HL-60 (cell line): ENCODE data around the gene PCDHA6.
"Not testable (repeated sequence)": the region's sequence is repeated elsewhere in the genome, so short reads cannot be mapped to it uniquely, and the experiment has no call there.

Source experiments
- DNase-seq, 2 experiments: peaks; one replicate each; pipeline ENCODE4 v3.0.0-alpha.2; 2010 to 2020; ENCODE audit warnings: low read depth in 1 of 2, low spot score in 1 of 2
- H3K27ac ChIP-seq: fragments of 250-450 bp; sonication (Bioruptor Pico); replicated peaks from 2 replicates; pipeline ENCODE4 v1.5.1; 2020; ENCODE audit warnings: mild to moderate bottlenecking, moderate library complexity
- H3K27me3 ChIP-seq: fragments of 250-450 bp; sonication (Bioruptor Pico); 2 replicates; pipeline ENCODE4 v1.5.1; 2021; ENCODE audit warnings: mild to moderate bottlenecking, moderate library complexity; ENCODE audit not compliant: insufficient read depth, poor library complexity, severe bottlenecking
- H3K4me3 ChIP-seq: replicated peaks from 2 replicates; pipeline ENCODE4 v1.5.1; 2011; ENCODE audit warnings: mild to moderate bottlenecking, control low read depth, low read length; ENCODE audit not compliant: insufficient read depth
- GABPA ChIP-seq: IDR thresholded peaks from 2 replicates; pipeline ENCODE4 v1.6.1; 2012; ENCODE audit warnings: low read depth
- POLR2AphosphoS5 ChIP-seq: IDR thresholded peaks from 2 replicates; pipeline ENCODE4 v1.6.1; 2012; ENCODE audit warnings: low read depth
- SPI1 ChIP-seq: IDR thresholded peaks from 2 replicates; pipeline ENCODE4 v1.6.1; 2012; ENCODE audit warnings: low read depth, mild to moderate bottlenecking, borderline replicate concordance
- TF ChIP-seq, protein P1 (sequence below): IDR thresholded peaks from 2 replicates; pipeline ENCODE4 v1.6.1; 2012; ENCODE audit warnings: low read depth; ENCODE audit not compliant: insufficient replicate concordance
- TF ChIP-seq, protein P2 (sequence below): IDR thresholded peaks from one replicate; pipeline ENCODE4 v1.5.1; 2011; ENCODE audit warnings: low read length, control low read depth, inconsistent platforms; ENCODE audit not compliant: insufficient read depth

Gene PCDHA6

DNA sequence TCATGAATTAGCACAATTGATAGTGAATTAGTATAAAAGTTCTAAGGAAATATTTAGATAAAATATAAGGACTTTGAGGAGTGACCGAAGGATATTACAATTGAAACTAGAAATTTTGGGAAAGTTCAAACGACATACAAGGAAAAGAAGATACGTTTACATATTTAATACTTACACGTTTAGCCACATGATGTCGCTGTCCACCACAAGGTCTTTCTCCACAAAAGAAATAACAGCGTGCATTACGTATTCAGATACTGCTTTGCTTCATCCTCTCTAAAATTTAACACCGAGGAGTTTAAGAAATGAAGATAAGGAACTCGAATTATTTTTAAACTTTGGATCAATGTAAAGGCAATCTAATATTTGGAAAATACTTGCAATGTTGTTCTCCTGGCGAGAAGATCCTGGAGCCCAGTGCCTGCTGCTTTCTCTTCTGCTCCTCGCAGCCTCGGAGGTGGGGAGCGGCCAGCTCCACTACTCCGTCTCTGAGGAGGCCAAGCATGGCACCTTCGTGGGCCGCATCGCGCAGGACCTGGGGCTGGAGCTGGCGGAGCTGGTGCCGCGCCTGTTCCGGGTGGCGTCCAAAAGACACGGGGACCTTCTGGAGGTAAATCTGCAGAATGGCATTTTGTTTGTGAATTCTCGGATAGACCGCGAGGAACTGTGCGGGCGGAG is 26.8 kb upstream of the PCDHA6 start, which contains the start of gene PCDHA3:
Gene PCDHA3, plus strand, starts transcription at position 242 of the 678 bp plus-strand sequence.
- Histone ChIP-seq H3K27ac (no peak within 1 kb of the TSS), H3K4me3 (no peak within 1 kb of the TSS), H3K27me3 (no peaks in the 10 kb centered on the region)
- TF ChIP-seq GABPA (no peak), SPI1 (no peak), POLR2AphosphoS5 (no peak)
- TF ChIP-seq, protein P1, sequence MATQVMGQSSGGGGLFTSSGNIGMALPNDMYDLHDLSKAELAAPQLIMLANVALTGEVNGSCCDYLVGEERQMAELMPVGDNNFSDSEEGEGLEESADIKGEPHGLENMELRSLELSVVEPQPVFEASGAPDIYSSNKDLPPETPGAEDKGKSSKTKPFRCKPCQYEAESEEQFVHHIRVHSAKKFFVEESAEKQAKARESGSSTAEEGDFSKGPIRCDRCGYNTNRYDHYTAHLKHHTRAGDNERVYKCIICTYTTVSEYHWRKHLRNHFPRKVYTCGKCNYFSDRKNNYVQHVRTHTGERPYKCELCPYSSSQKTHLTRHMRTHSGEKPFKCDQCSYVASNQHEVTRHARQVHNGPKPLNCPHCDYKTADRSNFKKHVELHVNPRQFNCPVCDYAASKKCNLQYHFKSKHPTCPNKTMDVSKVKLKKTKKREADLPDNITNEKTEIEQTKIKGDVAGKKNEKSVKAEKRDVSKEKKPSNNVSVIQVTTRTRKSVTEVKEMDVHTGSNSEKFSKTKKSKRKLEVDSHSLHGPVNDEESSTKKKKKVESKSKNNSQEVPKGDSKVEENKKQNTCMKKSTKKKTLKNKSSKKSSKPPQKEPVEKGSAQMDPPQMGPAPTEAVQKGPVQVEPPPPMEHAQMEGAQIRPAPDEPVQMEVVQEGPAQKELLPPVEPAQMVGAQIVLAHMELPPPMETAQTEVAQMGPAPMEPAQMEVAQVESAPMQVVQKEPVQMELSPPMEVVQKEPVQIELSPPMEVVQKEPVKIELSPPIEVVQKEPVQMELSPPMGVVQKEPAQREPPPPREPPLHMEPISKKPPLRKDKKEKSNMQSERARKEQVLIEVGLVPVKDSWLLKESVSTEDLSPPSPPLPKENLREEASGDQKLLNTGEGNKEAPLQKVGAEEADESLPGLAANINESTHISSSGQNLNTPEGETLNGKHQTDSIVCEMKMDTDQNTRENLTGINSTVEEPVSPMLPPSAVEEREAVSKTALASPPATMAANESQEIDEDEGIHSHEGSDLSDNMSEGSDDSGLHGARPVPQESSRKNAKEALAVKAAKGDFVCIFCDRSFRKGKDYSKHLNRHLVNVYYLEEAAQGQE = no peak
- TF ChIP-seq, protein P2, sequence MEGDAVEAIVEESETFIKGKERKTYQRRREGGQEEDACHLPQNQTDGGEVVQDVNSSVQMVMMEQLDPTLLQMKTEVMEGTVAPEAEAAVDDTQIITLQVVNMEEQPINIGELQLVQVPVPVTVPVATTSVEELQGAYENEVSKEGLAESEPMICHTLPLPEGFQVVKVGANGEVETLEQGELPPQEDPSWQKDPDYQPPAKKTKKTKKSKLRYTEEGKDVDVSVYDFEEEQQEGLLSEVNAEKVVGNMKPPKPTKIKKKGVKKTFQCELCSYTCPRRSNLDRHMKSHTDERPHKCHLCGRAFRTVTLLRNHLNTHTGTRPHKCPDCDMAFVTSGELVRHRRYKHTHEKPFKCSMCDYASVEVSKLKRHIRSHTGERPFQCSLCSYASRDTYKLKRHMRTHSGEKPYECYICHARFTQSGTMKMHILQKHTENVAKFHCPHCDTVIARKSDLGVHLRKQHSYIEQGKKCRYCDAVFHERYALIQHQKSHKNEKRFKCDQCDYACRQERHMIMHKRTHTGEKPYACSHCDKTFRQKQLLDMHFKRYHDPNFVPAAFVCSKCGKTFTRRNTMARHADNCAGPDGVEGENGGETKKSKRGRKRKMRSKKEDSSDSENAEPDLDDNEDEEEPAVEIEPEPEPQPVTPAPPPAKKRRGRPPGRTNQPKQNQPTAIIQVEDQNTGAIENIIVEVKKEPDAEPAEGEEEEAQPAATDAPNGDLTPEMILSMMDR = no peak
- DNase-seq = no peak

DNA sequence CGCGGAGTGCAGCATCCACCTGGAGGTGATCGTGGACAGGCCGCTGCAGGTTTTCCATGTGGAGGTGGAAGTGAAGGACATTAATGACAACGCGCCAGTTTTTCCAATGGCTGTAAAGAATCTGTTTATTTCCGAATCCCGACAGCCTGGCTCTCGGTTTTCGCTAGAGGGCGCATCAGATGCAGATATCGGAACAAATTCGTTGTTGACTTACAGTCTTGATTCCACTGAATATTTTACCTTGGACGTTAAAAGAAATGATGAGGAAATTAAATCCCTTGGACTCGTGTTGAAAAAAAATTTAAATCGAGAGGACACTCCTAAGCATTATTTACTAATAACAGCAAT is 26.3 kb upstream of the PCDHA6 start:
- TF ChIP-seq POLR2AphosphoS5 = no peak
- TF ChIP-seq, protein P1 = no peak
- TF ChIP-seq GABPA = no peak
- TF ChIP-seq SPI1 = no peak
- TF ChIP-seq, protein P2 = no peak
- no peak overlapping the region for H3K4me3 ChIP-seq
- H3K27ac ChIP-seq = no peak overlapping the region
- no peaks in the 10 kb centered on the region for H3K27me3 ChIP-seq
- no peak for DNase-seq

DNA sequence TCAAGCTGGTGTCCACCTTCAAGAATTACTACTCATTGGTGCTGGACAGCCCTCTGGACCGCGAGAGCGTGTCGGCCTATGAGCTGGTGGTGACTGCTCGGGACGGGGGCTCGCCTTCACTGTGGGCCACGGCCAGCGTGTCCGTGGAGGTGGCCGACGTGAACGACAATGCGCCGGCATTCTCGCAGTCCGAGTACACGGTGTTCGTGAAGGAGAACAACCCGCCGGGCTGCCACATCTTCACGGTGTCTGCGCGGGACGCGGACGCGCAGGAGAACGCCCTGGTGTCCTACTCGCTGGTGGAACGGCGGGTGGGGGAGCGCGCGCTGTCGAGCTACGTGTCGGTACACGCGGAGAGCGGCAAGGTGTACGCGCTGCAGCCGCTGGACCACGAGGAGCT is 25.4 kb upstream of the PCDHA6 start:
- not testable (repeated sequence) for H3K27ac ChIP-seq, H3K4me3 ChIP-seq, H3K27me3 ChIP-seq, DNase-seq

DNA sequence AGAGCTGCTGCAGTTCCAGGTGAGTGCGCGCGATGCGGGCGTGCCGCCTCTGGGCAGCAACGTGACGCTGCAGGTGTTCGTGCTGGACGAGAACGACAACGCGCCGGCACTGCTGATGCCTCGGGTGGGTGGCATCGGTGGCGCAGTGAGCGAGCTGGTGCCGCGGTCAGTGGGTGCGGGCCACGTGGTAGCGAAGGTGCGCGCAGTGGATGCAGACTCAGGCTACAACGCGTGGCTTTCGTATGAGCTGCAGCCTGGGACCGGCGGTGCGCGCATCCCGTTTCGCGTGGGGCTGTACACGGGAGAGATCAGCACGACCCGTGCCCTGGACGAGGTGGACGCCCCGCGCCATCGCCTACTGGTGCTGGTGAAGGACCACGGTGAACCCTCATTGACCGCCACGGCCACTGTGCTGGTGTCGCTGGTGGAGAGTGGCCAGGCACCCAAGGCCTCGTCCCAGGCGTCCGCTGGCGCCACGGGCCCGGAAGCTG is 24.9 kb upstream of the PCDHA6 start:
- DNase-seq = no peak
- no peaks in the 10 kb centered on the region for H3K27me3 ChIP-seq
- no peak overlapping the region for H3K27ac ChIP-seq
- H3K4me3 ChIP-seq = no peak overlapping the region
- TF ChIP-seq GABPA = no peak
- TF ChIP-seq SPI1 = no peak
- TF ChIP-seq POLR2AphosphoS5 = no peak
- TF ChIP-seq, protein P1 = no peak
- TF ChIP-seq, protein P2 = no peak
